K562 (cell line): Measurements from ENCODE around the gene TF. TPM values are rescaled to one million over a fixed set of nuclear protein-coding genes. Genes with fewer than 3 reads are reported as not detected.

ENCODE experiments used
- ATAC-seq: fragments of 200-7000 bp; cut with Tn5 transposase; 3 replicates; pipeline ENCODE4 v1.9.1; 2020; ENCODE audit warnings: moderate library complexity
- BruUV-seq: library from RNA; stranded (reverse); fragments of 400-500 nt; replicated peaks from 2 replicates; lab custom pipeline; 2021; lab: Mats Ljungman, UMichigan
- CTCF ChIA-PET: fragments of 300-600 bp; formaldehyde crosslinking; extraction: SDS; loops from one replicate; lab custom pipeline; 2021; ENCODE audit warnings: low intra/inter-chr PET ratio; lab: Yijun Ruan, JAX
- POLR2A ChIA-PET: fragments of 300-600, 350-650 bp; sonication (Branson Sonifier 250); formaldehyde crosslinking; extraction: SDS; loops from one replicate; lab custom pipeline; 2021; ENCODE audit warnings: antibody characterized with exemption, inconsistent platforms; lab: Yijun Ruan, JAX
- DNase-seq, 4 experiments: peaks; one replicate each; pipeline versions ENCODE4 v3.0.0 to v3.0.0-alpha.2; 2011 to 2018; ENCODE audit warnings: low spot score in 3 of 4, mixed read lengths in 3 of 4; ENCODE audit errors: extremely low read depth in 1 of 4
- FAIRE-seq: peaks from 2 replicates; lab custom pipeline; 2011; peaks lifted over from hg19 to GRCh38; lab: Jason Lieb, UNC
- H2AFZ ChIP-seq: 2 replicates; pipeline ENCODE4 v1.6.0; 2011; ENCODE audit warnings: low read depth, low read length, control low read depth, inconsistent platforms
- H3K27ac ChIP-seq: fragments of 200-600 bp; 3 replicates; pipeline ENCODE4 v1.8.0; 2011; ENCODE audit warnings: low read depth, mild to moderate bottlenecking, control low read depth, inconsistent platforms, low read length, moderate library complexity, mixed read lengths; ENCODE audit errors: extremely low read depth
- H3K27me3 ChIP-seq, 2 experiments: fragments of 300-600 bp in 1 of 2; 2 replicates in 1 of 2; 3 replicates in 1 of 2; pipeline versions ENCODE4 v1.6.0 to v1.8.0; 2011; ENCODE audit warnings: inconsistent platforms in 2 of 2, low read length in 2 of 2, mild to moderate bottlenecking in 1 of 2, mixed read lengths in 1 of 2, moderate library complexity in 1 of 2; ENCODE audit not compliant: control insufficient read depth in 2 of 2, insufficient read depth in 2 of 2
- H3K36me3 ChIP-seq: fragments of 300-600 bp; 3 replicates; pipeline ENCODE4 v1.8.0; 2011; ENCODE audit warnings: mild to moderate bottlenecking, low read length, inconsistent platforms; ENCODE audit not compliant: control insufficient read depth, insufficient read depth
- H3K4me1 ChIP-seq, 2 experiments: fragments of 200-600 bp in 1 of 2; replicated peaks in 1 of 2; 2 replicates in 1 of 2; 3 replicates in 1 of 2; pipeline versions ENCODE4 v1.5.1 to v1.8.0; 2011; ENCODE audit warnings: inconsistent platforms in 2 of 2, low read length in 2 of 2, mild to moderate bottlenecking in 1 of 2, mixed read lengths in 1 of 2, moderate library complexity in 1 of 2; ENCODE audit not compliant: control insufficient read depth in 2 of 2, insufficient read depth in 2 of 2
- H3K4me2 ChIP-seq: 2 replicates; pipeline ENCODE4 v1.6.1; 2011; ENCODE audit warnings: low read length, control low read depth, inconsistent platforms, mixed read lengths; ENCODE audit not compliant: insufficient read depth
- H3K4me3 ChIP-seq: fragments of 200-600 bp; sonication (generic), shearing (Covaris generic); 2 replicates; pipeline ENCODE4 v1.5.1; 2016; ENCODE audit warnings: control low read depth, inconsistent platforms
- H3K79me2 ChIP-seq: fragments of 200-600 bp; 3 replicates; pipeline ENCODE4 v1.8.0; 2011; ENCODE audit warnings: low read length, inconsistent platforms; ENCODE audit not compliant: control insufficient read depth, insufficient read depth
- H3K9ac ChIP-seq, 2 experiments: 2 replicates each; pipeline versions ENCODE4 v1.6.0 to v1.6.1; 2011; ENCODE audit warnings: low read depth in 2 of 2, low read length in 2 of 2, control low read depth in 1 of 2, inconsistent platforms in 1 of 2, mild to moderate bottlenecking in 1 of 2, mixed read lengths in 1 of 2; ENCODE audit not compliant: insufficient read depth in 1 of 2
- H3K9me1 ChIP-seq: one replicate; pipeline ENCODE4 v1.6.0; 2011; ENCODE audit warnings: inconsistent platforms, mild to moderate bottlenecking, low read length, moderate library complexity; ENCODE audit not compliant: control insufficient read depth, insufficient read depth
- H3K9me3 ChIP-seq: replicated peaks from 2 replicates; pipeline ENCODE4 v1.5.1; 2011; ENCODE audit warnings: low read depth, low read length, inconsistent platforms; ENCODE audit not compliant: control insufficient read depth, insufficient read depth
- H4K20me1 ChIP-seq: replicated peaks from 2 replicates; pipeline ENCODE4 v1.6.1; 2011; ENCODE audit warnings: low read length, inconsistent platforms, mixed read lengths; ENCODE audit not compliant: control insufficient read depth, insufficient read depth
- ATF2 ChIP-seq: sonication (generic); formaldehyde crosslinking; IDR thresholded peaks from 2 replicates; pipeline ENCODE4 v1.8.1; 2022; ENCODE audit warnings: missing genetic modification reagents
- BCOR ChIP-seq: fragments of 450-650 bp; IDR thresholded peaks from 2 replicates; pipeline ENCODE4 v1.6.1; 2016
- E2F1 ChIP-seq: sonication (generic); formaldehyde crosslinking; IDR thresholded peaks from 2 replicates; pipeline ENCODE4 v1.8.1; 2023; ENCODE audit warnings: mild to moderate bottlenecking, missing genetic modification reagents, moderate library complexity
- GATAD2B ChIP-seq: fragments of 450-650 bp; IDR thresholded peaks from 2 replicates; pipeline ENCODE4 v1.6.1; 2017; ENCODE audit warnings: mild to moderate bottlenecking, borderline replicate concordance
- GTF2A2 ChIP-seq: IDR thresholded peaks from 2 replicates; pipeline ENCODE4 v1.6.1; 2016; ENCODE audit warnings: mild to moderate bottlenecking, missing genetic modification characterization, missing compliant biosample characterization
- HNRNPH1 ChIP-seq: fragments of 200-400 bp; formaldehyde crosslinking; optimal IDR thresholded peaks from 2 replicates; pipeline ENCODE3; 2017; ENCODE audit warnings: low read depth, mild to moderate bottlenecking, low read length, moderate library complexity
- MAFK ChIP-seq: IDR thresholded peaks from 2 replicates; pipeline ENCODE4 v1.6.1; 2011; ENCODE audit warnings: low read length, improper control_type of control experiment
- SAP30 ChIP-seq: fragments of 200-600 bp; sonication (generic); IDR thresholded peaks from 2 replicates; pipeline ENCODE4 v1.6.1; 2012; ENCODE audit warnings: borderline replicate concordance, low read depth, mild to moderate bottlenecking, moderate library complexity, low read length, control low read depth, inconsistent platforms; ENCODE audit not compliant: insufficient read depth, poor library complexity, severe bottlenecking
- SNIP1 ChIP-seq: fragments of 450-650 bp; IDR thresholded peaks from 2 replicates; pipeline ENCODE4 v1.7.1; 2017; ENCODE audit warnings: low read depth, mild to moderate bottlenecking
- TSC22D4 ChIP-seq: fragments of 450-650 bp; IDR thresholded peaks from 2 replicates; pipeline ENCODE4 v1.6.1; 2016; ENCODE audit warnings: missing genetic modification characterization, missing biosample characterization, control low read depth
- WHSC1 ChIP-seq: IDR thresholded peaks from one replicate; pipeline ENCODE4 v1.6.1; 2012; ENCODE audit warnings: low read length, control low read depth, inconsistent platforms
- ZC3H11A ChIP-seq: IDR thresholded peaks from 2 replicates; pipeline ENCODE4 v1.6.1; 2012; ENCODE audit warnings: low read depth, low read length, improper control_type of control experiment
- ZNF780A ChIP-seq: fragments of 250-450 bp; sonication (Bioruptor Pico); IDR thresholded peaks from 2 replicates; pipeline ENCODE4 v1.5.0; 2021; ENCODE audit warnings: mild to moderate bottlenecking
- WGBS: fragments of 100-300 bp; shearing (Covaris generic); methylation state at CpG from one replicate; pipeline ENCODE4 v1.1.6; 2016; ENCODE audit warnings: low coverage, mixed read lengths; ENCODE audit not compliant: insufficient coverage; ENCODE audit errors: missing lambda C conversion rate; 5-methylcytosine and 5-hydroxymethylcytosine counted together
- in situ Hi-C: fragments of 300-500 bp; cut with MboI; formaldehyde crosslinking; loops from 4 replicates; pipeline ENCODE4 v1.15.0; 2018; ENCODE audit warnings: inconsistent platforms, mixed read lengths
- intact Hi-C: fragments of 100-400 bp; cut with micrococcal nuclease; formaldehyde crosslinking; loops from 2 replicates; pipeline ENCODE4 v1.14.2; 2022
- polyA plus RNA-seq, 8 experiments: library from polyadenylated mRNA; depleted of rRNA in 4 of 8; stranded (reverse) in 5 of 8; unstranded in 3 of 8; fragments of >200 nt; fragmentation: Nextera tagmentation in 2 of 8; fragmentation: Illumina TruSeq in 1 of 8; extraction: Ambion mirVana in 2 of 8; extraction: Trizol in 1 of 8; gene quantifications; 2 replicates each; pipeline versions ENCODE4 v1.2.1 to v1.2.3, GENCODE V29; 2011 to 2014; ENCODE audit warnings: inconsistent platforms in 1 of 8, missing spikeins in 1 of 8
- total RNA-seq, 7 experiments: library from RNA; depleted of rRNA in 6 of 7; stranded (reverse); fragments of >200 nt in 6 of 7; fragmentation: Illumina TruSeq in 2 of 7; extraction: Trizol in 2 of 7; gene quantifications; 2 replicates each; pipeline versions ENCODE4 v1.2.1 to v1.2.3, GENCODE V29; 2011 to 2021; ENCODE audit warnings: low replicate concordance in 1 of 7
- TF ChIP-seq, protein P1 (sequence below): sonication (generic); formaldehyde crosslinking; IDR thresholded peaks from 2 replicates; pipeline ENCODE4 v1.8.0; 2022; ENCODE audit warnings: mild to moderate bottlenecking, missing genetic modification reagents

The TF gene
- total and polyA plus RNA-seq, 9 of the 15 experiments (the other 6 are each of a cell fraction or from before 2014, with no cell fraction given) = 0.09 to 9.2 (median 3.1) TPM

DNA sequence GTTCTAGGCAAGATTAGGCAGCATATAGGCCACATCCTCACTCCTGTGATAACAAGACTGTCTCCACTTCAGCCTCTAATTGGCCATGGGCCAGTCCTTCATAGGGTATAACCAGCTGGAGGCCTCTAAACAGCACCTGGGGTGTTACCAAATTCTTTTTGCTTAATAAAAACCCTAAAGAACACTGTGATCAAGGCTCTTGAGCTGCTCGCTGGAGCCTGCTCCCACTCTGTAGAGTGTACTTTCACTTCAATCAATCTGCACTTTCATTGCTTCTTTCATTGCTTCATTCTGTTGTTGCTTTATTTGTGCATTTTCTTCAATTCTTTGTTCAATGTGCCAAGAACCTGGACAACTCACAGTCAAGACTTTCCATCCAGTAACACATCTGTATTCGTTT, 48.2 kb upstream of the TF start:
- no peak for DNase-seq

More for the DNA sequence above, 48.2 kb upstream of the TF start:
- Histone ChIP-seq H4K20me1 (no peaks in the 10 kb centered on the region), H3K4me3 (no peak overlapping the region), H2AFZ (no peak overlapping the region), H3K4me2 (no peak overlapping the region), H3K9me3 (no peaks in the 10 kb centered on the region), H3K79me2 (no peaks in the 10 kb centered on the region), H3K36me3 (no peaks in the 10 kb centered on the region), H3K27me3 (peaks cover 0 to 36% of the 10 kb centered on the region in 2 experiments; a peak in 2 of 5 replicates), H3K9me1 (no peaks in the 10 kb centered on the region), H3K27ac (no peak overlapping the region), H3K9ac (no peak overlapping the region), H3K4me1 (no peaks in the 10 kb centered on the region)
- CTCF ChIA-PET = no interaction called here
- POLR2A ChIA-PET = no interaction called here
- intact Hi-C loops (no loop called here), in situ Hi-C loops (no loop called here)
- FAIRE-seq (no peak), ATAC-seq (no peak)
- no peak for TF ChIP-seq ZC3H11A
- TF ChIP-seq E2F1 (CRISPR knock-in tag) = no peak
- no peak for TF ChIP-seq GTF2A2 (tag)
- TF ChIP-seq BCOR = no peak
- TF ChIP-seq GATAD2B = no peak
- no peak for TF ChIP-seq HNRNPH1
- TF ChIP-seq MAFK = no peak
- TF ChIP-seq, protein P1, sequence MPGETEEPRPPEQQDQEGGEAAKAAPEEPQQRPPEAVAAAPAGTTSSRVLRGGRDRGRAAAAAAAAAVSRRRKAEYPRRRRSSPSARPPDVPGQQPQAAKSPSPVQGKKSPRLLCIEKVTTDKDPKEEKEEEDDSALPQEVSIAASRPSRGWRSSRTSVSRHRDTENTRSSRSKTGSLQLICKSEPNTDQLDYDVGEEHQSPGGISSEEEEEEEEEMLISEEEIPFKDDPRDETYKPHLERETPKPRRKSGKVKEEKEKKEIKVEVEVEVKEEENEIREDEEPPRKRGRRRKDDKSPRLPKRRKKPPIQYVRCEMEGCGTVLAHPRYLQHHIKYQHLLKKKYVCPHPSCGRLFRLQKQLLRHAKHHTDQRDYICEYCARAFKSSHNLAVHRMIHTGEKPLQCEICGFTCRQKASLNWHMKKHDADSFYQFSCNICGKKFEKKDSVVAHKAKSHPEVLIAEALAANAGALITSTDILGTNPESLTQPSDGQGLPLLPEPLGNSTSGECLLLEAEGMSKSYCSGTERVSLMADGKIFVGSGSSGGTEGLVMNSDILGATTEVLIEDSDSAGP = no peak
- no peak for TF ChIP-seq SNIP1
- TF ChIP-seq SAP30 = no peak
- no peak for TF ChIP-seq ATF2 (CRISPR knock-in tag)
- TF ChIP-seq ZNF780A (CRISPR knock-in tag) = no peak
- TF ChIP-seq WHSC1 = no peak
- TF ChIP-seq TSC22D4 = no peak
- BruUV-seq = no TSS peak
- 4% methylated on average over 2 of the region's 2 CpGs for WGBS
